COLO829 (cell line): ENCODE measurements around the gene TIRAP.
"Not testable (repeated sequence)": the region's sequence is repeated elsewhere in the genome, so short reads cannot be mapped to it uniquely, and the experiment has no call there.

Source experiments
- DNase-seq: peaks from one replicate; pipeline ENCODE4 v3.0.0; 2012; ENCODE audit warnings: low spot score

TIRAP gene, protein sequence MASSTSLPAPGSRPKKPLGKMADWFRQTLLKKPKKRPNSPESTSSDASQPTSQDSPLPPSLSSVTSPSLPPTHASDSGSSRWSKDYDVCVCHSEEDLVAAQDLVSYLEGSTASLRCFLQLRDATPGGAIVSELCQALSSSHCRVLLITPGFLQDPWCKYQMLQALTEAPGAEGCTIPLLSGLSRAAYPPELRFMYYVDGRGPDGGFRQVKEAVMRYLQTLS

DNA sequence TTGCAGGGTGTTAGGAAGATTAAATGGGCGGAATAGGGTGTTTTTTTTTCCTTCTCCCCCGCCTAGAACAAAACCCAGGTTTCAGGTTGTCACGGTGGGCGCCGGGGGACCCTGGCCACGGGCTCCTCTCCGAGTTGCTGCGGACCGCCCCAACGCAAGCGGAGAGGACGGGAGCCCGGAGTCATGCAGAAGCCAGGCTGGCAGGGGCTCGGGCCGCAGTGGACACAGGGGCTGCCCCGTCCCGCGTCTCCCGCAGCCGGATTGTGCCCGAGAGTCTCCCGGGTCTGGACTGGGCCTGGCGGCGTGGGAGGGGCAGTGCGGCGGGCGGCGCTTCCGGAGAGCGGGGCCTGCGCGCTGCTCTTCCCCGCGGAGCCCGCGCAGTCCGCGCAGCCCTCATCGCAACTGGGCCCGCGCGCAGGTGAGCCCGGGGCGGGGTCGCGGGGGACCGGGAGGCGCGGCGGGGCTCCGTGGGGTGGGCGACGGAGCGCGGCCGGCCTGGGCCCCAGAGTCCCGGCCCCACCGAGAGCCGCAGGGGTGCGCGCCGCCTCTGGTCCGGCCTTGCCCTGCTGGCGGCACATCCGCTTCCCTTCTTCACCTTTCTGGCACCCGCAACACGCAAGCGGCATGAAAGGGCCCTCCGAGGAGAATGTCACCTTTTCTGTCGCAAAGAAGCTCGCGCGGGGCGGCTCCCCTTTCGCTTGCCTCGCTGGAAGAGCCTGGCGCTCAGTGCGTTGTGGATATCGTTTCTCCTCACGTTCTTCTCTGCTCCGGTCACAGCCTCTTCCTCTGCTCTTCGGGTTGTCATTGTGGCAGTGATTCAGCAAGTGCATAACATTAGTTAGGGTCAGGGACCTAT, at the start of gene TIRAP:
Gene TIRAP, plus strand, starts transcription at position 358 of the 856 bp plus-strand sequence. CDS start 7,802 bp downstream, outside the sequence.
- DNase-seq = no peak

DNA sequence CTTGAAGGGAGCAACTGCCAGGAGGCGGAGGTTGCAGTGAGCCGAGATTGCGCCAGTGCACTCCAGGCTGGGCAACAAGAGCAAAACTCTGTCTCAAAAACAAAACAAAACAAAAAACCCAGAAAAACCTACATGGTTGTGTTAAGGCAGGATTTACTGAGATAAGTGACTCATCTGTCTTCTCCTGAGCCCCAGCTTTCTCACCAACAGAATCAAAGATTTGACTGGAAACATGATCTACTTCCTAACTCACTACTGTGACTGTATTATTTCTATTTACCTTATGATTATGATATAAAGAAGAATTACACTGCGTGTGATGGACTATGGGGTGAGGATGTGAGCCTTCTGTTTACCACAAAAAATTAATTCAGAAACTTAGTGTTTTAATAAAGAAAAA, 49.5 kb upstream of the TIRAP start:
- DNase-seq = no peak

DNA sequence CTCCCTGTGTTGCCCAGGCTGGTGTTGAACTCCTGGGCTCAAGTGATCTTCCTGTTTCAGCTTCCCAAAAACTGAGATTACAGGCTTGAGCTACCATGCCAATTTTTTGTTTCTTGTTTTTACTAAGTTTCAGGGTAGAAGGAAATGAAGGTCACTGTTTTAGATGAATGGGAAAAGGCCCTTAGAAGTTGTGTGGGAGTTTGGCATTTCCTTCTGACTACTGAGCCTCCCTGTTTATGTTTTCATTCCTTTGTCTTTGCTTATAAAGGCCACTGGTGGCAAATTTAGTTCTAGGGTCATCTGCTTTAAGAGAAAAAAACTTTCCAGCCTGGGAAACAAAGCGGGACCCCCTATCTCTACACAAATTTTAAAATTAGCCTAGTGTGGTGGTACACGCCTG, 36.3 kb upstream of the TIRAP start:
- peak; percentile 75 for DNase-seq

DNA sequence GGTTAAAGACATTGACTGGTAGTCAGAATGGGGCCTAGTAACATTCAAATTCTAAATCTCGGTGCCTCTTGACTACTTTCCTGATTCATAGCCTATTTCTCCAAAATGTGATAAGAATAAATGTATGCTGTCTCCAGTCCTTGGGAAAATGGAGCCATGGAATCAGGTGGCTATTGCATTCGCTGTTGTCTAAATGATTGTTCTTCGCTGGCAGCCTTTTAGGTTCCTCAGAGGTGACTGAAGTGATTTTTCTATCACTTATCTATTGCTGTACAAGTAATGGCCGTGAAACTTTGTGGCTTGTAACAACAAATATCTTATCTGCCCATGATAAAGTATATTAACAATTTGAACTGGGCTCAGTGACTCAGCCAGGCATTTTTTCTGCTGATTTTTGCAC, 29.6 kb upstream of the TIRAP start:
- DNase-seq = no peak

DNA sequence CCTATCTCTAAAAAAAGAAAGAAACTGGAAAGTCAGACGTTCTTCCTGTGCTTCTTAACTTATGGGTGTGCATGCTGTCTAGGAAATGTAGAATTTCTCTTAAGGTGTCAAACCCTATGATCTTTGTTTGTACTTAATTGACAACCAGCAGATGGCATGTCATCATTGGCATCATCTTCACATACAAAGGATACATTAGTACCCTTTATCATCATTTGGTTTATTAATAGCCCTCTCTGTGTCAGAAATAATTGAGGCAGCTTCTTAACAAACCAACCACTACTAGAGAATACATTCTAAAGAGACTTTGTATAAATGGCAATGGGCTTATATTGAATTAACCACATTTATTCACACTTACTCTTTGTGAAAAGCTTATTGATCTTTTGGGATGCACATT, 28.1 kb upstream of the TIRAP start:
- DNase-seq = no peak

DNA sequence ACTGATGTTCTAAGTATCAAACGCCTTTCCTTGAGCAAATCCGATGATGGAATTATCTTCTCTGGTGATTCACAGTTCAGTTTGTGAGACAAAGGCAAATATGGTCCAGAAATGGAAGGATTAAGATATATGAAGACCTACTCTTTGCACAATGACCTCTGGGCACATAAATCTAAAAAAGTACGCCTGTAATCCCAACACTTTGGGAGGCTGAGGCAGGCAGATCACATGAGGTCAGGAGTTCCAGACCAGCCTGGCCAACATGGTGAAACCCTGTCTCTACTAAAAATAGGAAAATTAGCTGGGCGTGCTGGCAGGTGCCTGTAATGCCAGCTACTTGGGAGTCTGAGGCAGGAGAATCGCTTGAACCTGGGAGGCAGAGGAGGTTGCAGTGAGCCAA, 27.4 kb upstream of the TIRAP start:
- not testable (repeated sequence) for DNase-seq

DNA sequence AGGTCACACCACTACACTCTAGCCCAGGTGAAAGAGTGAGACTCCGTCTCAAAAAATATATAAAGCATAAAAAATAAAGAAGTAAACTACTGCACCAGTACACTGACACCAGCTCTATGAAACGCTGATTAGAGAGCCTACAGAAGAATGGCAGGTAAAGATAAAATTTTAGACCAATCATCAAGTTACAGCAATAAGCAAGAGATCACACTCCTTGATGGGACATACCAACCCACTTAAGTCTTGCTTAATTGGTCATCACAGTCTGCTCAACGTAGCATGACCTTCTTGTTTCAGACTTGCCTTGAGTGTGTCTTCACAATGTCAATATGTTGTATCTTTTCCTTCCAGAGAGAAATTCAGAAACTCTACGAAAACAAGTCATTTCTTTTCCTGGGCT, 26.7 kb upstream of the TIRAP start:
- DNase-seq = no peak

DNA sequence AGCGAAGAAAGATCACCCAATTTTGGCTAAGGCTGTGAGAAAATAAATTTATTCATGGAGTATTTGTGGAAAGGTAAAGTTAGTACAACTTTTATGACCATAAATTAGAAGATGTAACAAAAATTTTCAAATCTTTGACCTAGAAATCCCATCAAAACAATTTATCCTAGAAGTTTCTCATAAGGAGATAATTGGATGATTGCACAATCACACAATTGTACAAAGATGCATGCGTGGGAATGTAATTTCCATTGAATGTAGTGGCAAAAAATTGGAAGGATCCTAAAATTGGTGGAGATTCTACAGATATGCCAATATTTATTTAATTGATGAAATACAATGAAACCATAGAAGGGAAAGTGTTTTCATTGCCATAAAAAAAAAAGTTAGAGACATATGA, 25.7 kb upstream of the TIRAP start:
- no peak for DNase-seq

DNA sequence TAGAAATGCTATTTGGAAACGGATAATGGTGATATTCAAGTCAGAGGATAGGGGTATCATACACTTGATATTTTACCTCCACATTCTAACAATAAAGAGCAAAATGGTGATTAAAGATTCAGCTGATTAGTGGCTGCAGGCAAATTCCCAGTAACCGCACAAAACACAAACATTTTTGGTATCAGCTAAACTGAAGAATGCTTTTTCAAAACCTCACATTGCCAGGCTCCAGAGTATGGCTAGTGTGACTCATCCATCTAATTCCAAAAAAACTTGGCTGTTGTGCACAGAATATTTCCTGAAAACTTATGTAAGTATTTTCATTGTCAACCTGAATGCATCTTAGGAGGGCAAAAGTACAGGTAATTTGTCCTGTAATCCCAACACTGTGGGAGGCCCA, 25.1 kb upstream of the TIRAP start:
- peak; percentile 27 for DNase-seq

DNA sequence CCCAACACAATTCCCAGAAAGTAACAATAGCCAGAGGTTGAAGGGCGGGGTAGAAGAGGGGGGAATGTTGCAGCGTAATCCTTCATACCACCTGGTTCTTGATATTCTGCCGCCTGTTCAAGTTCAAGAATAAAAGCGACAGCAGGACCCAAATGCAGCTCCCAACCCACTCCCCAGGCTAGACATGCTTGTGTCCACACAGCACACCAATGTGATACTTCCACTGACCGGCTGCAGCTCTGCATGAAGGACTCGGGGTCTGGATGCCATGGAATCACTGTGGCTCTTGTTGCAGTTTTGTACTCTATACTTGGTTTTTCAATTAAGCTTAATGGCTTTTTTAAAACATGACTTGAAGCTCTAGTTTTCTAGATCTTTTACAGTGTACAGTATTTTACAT, 20.7 kb upstream of the TIRAP start:
- DNase-seq = no peak

DNA sequence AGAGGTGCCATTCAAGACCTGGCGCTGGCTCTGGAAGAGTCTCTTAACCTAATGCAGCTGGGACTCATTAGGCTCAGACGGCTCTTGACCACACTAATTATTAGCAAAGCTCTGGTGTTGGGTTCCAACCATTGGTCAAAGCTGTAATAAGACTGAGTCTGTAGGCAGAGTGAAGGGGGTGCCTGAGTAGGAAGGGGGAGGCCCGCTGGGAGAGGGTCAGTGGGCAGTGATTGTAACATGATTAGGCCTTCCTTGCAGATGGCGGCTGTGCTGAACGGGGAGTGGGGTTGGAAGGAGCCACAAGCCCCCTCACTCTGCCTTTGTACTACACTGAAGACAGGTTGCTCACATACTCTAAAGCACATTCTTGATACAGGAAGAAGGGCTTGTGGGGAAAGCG, 19.4 kb upstream of the TIRAP start:
- DNase-seq = no peak

DNA sequence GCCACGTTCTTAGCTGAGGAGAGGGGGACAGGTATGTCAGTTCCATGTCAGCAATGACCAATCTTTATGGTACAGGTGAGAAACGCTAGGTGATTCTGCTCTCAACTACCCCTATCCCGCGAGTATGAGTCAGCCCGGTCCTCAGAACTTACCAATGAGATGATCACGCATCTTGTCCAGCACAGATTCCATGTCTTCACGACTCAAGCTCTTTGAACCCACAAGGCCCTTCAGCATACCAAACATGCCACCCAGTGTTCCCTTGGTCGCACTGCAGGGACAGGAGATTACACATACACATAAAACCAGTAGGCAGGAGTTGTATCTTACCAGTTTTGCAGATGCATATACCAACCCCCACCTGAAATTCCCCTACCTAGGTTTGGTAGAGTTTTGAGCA, 17.1 kb upstream of the TIRAP start:
- no peak for DNase-seq

DNA sequence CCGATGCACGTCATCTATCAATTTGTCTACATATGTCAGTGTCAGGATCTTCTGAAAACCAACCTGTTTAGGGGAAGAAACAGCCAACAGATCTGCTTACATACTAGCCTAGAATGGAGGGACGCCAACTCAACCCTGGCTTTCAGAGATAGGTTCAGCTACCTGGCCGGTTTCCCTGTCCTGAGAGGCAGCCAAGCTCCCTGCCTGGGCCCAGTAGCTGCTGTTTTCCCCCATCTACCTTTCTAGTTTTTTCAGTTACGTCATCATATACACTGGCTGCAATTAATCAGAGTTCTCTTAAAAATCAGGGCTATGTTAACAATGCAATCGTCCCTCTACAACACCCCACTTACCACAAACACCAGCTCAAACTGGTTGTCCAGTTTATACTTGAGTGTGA, 15.2 kb upstream of the TIRAP start:
- no peak for DNase-seq

DNA sequence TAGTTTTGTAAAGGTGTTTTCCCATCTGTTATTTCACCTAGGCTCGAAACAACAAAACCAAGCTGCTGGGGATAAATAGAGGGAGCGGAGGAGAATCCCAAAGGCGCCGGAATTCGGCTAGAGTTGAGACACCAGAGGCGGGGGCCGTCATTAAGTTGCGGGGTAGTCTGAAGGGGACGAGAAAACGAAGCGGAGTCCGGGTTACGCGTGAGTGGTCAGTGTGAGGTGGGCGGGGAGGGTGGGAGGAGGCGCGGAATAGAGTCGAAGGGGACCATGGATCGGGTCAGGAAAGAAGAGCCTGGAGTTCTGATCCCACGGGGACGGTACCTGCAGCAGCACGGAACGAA, 14.6 kb upstream of the TIRAP start:
- DNase-seq = peak; percentile 34

DNA sequence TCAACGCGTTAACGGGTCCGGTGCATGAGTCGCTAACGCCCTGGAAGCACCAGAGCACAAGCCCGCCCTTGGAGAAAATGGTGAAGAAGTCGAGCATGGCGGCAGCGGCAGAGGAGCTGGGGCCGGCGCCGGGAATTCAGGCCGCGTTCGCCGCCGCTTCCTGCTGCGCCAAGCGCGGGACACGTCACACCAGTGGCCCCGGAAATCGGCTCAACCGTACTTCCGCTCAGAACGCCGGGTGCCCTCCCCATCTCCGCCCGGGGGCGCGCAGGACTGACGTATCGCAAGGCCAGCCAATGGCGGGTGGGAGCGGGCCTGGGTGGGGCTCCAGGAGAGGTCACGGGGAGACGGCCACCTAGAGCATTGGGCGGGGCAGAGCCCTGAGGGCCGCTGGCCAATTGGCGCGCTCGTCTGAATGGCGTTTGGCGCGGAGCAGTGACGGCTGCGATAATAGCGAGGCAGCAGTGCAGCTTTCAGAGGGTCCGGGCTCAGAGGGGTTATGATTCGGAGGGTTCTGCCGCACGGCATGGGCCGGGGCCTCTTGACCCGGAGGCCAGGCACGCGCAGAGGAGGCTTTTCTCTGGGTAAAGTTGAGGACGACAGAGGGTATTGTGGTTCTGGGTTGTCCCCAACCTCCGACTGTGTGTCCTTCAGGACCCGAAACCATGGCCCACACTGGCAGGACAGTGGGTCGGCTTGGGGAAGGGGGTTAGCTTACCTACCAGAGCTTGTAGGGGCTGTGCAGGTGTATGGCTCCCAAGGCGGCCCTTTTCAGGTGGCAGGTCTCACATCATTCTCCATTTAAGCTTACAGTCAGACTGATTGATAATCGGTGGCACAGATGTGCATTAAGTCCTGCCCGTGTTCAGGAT, 13.9 kb upstream of the TIRAP start, which contains the start of the genes FOXRED1 and SRPRA:
Gene FOXRED1, plus strand, starts transcription at position 447 of the 872 bp plus-strand sequence. Its CDS starts 53 bp downstream, at position 500.
Gene SRPRA, minus strand, starts transcription at position 188 of the 872 bp plus-strand sequence. Its CDS starts 91 bp downstream, at position 97.
- peak; percentile 98 for DNase-seq

DNA sequence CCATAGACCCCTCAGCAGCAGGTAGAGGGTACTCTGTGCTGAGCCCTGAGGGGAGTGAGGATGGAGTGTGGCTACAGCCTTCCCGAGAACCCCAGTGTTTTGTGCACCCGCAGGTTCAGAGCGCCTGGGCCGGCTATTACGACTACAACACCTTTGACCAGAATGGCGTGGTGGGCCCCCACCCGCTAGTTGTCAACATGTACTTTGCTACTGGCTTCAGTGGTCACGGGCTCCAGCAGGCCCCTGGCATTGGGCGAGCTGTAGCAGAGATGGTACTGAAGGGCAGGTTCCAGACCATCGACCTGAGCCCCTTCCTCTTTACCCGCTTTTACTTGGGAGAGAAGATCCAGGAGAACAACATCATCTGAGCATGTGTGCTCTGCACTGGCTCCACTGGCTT, 5.6 kb upstream of the TIRAP start:
- no peak for DNase-seq

DNA sequence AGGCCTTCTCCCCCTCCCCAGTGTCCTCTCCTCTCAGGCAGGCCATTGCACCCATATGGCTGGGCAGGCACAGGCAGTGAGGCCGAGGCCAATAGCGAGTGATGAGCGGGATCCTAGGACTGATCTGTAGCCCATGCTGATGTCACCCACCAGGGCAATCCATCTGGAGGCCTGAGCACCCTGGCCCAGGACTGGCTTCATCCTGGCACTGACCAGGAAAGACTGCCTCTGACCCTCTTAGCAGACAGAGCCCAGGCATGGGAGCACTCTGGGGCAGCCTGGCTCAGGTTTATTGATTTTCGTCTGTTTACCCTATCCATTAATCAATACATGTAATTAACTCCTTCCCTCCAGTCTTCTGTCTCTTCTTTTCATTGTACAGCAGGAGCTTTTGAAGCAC, 5.1 kb upstream of the TIRAP start:
- DNase-seq = no peak

DNA sequence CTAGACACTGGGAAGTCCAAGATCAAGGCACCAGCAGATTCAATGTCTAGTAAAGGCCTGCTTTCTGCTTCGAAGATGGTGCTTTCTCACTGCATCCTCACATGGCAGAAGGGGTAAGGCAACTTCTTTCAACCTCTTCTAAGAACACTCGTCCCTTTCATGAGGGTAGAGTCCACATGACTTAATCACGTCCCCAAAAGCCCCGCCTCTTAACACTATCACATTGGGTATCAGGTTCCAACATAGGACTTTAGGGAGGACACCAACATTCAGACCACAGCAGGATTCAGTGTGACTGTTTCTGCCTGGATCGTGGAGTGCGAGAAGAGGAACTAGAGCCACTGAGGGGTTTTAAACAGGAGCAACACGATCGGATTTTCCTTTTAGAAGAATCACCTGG, 3.7 kb upstream of the TIRAP start:
- DNase-seq = no peak

DNA sequence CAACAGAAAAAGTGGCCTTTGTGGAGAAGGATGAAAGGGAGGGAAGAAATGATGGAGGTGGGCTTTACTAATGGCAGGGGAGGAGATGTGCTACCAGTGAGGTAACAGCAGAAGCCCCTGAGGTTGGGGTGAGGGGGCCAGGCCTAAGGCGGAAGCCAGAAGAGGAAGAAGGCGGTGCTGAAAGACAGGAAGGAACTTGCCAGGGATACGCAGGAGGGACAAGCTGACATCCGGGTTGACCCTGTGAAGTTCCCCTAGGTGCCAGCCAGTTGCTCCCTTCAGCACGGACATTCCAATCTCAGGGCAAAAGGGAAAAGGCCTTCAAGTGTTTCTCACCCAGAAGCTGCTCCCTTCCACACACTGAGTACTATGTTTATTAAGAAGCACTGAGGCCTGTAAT, 2.3 kb upstream of the TIRAP start:
- no peak for DNase-seq

DNA sequence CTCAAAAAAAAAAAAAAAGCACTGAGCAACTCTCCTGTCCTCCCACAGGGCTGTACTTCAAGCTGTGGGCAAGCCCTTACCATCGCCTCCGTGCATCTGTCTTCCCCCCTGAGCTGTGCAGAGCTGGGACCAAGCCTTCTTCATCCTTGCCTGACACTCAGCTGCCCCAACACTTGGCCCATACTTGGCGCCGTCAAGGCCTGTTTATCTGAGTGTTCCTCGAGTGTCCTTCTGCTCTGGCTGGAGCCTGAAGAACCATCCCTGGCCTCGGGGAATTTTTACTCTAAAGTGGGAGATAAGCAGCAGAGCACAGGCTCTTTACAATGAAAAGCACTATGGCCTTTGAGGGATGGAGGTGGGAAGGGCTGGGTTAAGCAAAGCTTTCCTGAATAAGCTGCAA, 1.6 kb upstream of the TIRAP start:
- no peak for DNase-seq

DNA sequence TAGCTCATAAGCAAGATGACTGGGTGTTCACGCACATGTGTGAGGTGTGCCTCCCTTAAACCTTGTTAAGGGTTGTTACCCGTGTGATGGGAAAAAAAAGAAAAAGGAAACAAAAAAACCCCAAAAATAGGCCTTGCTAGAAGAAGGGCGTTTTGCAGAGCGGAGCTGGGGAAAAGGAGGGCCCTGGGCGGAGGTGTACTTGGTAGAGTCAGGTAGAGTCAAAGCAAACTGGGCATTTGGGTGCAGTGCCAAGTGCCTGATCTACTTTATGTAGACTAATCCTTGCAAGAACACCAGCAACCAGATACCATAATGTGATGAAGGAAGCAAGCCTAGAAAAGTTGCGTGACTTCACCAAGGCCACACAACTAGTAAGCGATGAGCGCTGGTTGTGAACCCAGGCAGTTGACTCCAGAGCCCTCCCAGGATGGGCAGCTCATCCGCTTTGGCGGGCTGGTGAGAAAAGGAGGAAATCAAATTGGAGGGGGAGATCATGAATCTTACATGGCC, 1.2 kb upstream of the TIRAP start:
- DNase-seq = no peak

DNA sequence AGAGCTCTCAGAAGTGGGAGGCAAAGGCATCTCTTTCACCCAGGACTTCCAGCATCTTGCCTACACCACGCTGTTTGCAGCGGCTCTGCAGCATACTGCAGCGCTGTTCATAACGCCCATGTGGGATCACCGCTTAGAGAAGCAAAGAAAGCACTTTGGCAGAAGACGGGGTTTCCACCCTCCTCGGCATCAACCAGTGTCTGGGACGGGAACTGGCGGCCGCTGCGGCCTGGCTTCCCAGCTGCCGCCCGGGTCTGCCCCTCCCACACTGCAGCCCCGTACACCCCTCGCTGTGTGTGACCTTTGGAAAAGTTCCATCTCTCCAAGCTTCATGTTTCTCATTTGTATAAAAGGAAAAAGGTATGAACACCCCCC, 545 bp upstream of the TIRAP start:
- no peak for DNase-seq
